ENCODE results near the gene AK8. TPM values are rescaled to one million over a fixed set of nuclear protein-coding genes. Genes with fewer than 3 reads are reported as not detected.
A peak's percentile ranks its signal among the peaks of the same experiment; 100 is the strongest.

AK8 gene
- total RNA-seq, 4 donors from 2014 or later: 1.4 to 3.7 (median 1.8) TPM

DNA sequence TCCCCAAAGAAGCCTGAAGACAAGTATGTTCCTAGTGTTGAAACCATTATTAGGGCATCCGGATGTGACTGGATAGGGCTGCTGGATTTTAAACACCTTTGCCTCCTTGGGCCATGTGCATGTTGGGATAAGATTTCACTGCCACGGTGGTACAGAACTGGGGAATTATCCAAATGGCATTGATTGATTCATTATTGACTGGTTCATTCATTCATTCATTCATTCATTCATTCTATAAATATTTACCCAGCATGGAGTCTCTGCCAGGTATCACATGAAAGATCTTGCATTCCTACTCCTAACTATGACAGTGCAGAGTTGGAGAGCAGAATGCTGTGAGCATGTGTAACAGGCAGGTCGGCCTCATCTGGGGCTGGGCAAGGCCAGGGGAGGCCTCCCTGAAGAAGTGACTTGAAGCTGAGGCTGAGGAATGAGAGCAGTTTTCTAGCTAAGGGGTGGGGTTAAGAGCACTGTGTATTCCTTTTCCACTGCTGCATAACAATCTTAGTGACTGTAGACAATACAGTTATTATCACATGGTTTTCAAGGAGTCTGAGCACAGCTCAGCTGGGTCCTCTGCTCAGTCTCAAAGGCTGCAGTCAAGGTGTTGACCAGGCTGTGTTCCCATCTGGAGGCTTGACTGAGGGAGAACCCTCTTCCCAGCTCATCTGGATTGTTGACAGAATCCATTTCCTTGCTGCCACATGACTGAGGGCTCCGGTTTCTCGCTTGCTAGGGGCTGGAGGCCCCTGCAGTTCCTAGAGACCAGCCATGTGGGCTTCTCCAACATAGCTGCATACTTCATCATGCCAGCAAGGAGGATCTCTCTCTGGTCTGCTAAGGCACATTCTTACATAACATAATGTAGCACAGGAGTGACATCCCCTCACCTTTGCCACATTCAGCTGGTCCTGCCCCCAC, 35.7 kb downstream of the AK8 start:
- no peaks in the 10 kb centered on the region for H3K27me3 ChIP-seq
- DNase-seq (ENCODE audit: low spot score in 2 of 2): no peak
- H3K4me3 ChIP-seq: no peak overlapping the region
- no peak for TF ChIP-seq CTCF (IDR thresholded peaks at IDR 0.05)
- no peak for TF ChIP-seq POLR2A (IDR thresholded peaks at IDR 0.05)
- TF ChIP-seq POLR2AphosphoS5 (IDR thresholded peaks at IDR 0.05): no peak
- TF ChIP-seq EP300 (IDR thresholded peaks at IDR 0.05): no peak
- H3K27ac ChIP-seq: no peak overlapping the region
- no peaks in the 10 kb centered on the region for H3K36me3 ChIP-seq
- H3K9me3 ChIP-seq: no peaks in the 10 kb centered on the region
- H3K4me1 ChIP-seq: no peaks in the 10 kb centered on the region
- WGBS: 83% methylated on average over 4 of the region's 5 CpGs

GRCh38 chr9:132840980-132841379, 37.1 kb downstream of the AK8 start:
- DNase-seq (ENCODE audit: low spot score in 2 of 2): no peak
- H3K27me3 ChIP-seq: no peaks in the 10 kb centered on the region
- WGBS: 86% methylated on average over 13 of the region's 13 CpGs
- no peak overlapping the region for H3K27ac ChIP-seq
- TF ChIP-seq EP300 (IDR thresholded peaks at IDR 0.05) (no peak), POLR2A (IDR thresholded peaks at IDR 0.05) (no peak)
- H3K4me1 ChIP-seq: no peaks in the 10 kb centered on the region
- H3K9me3 ChIP-seq: no peaks in the 10 kb centered on the region
- no peaks in the 10 kb centered on the region for H3K36me3 ChIP-seq
- no peak overlapping the region for H3K4me3 ChIP-seq

- no peaks in the 10 kb centered on the region for H3K36me3 ChIP-seq
- peaks cover 5% of the 10 kb centered on the region for H3K4me1 ChIP-seq
- 96% methylated on average over 4 of the region's 4 CpGs for WGBS
- no peak overlapping the region for H3K27ac ChIP-seq
- H3K9me3 ChIP-seq: no peaks in the 10 kb centered on the region
- DNase-seq (ENCODE audit: low spot score in 2 of 2): peak in 1 of 2 donors; percentile 20
- no peak for TF ChIP-seq POLR2A (IDR thresholded peaks at IDR 0.05)
- H3K27me3 ChIP-seq: no peaks in the 10 kb centered on the region
- H3K4me3 ChIP-seq: no peak overlapping the region
Measured at GRCh38 chr9:132838291-132838690, 39.8 kb downstream of the AK8 start.

DNA sequence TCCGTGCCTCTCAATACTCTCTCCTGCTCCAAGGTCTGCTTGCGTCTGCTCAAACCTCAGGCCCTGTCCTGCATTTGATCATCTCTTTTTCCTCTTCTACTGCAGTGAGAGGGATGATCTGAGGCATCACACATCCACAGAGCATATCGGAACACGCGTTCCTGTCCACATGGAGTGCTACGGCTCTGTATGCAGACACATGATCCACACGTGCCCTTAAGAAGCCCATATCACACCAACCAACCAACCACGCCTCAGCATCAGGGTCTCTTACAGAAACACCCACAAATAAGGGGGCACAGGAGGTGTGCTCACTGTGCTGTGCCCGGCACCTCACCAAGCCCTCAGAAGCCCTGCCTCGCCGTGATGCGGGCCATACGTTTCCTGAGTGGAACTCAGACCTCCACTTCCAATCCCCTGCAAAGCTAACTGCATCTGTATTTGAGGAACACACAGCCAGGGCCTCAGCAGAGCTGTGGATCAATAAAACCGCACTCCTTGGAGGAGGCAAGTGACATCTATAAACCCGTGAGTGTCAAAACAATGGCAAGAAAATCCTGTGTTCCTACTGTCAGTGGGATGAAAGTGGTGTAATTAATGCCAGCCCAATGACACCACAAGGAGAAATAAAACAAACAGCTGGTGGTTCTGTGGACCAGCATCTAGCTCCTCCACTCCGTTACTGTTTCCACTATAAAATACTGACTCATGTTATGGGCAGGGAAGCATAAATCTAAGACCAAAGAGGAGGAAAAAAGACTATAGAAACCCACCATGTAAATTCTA, 40.4 kb downstream of the AK8 start:
- DNase-seq (ENCODE audit: low spot score in 2 of 2): peak in 1 of 2 donors; percentile 57
- TF ChIP-seq EP300 (IDR thresholded peaks at IDR 0.05): no peak
- Histone ChIP-seq H3K4me3 (no peak overlapping the region), H3K27me3 (no peaks in the 10 kb centered on the region), H3K36me3 (no peaks in the 10 kb centered on the region), H3K9me3 (no peaks in the 10 kb centered on the region), H3K27ac (no peak overlapping the region), H3K4me1 (peaks cover 5% of the 10 kb centered on the region)
- 69% methylated on average over 15 of the region's 16 CpGs for WGBS

DNA sequence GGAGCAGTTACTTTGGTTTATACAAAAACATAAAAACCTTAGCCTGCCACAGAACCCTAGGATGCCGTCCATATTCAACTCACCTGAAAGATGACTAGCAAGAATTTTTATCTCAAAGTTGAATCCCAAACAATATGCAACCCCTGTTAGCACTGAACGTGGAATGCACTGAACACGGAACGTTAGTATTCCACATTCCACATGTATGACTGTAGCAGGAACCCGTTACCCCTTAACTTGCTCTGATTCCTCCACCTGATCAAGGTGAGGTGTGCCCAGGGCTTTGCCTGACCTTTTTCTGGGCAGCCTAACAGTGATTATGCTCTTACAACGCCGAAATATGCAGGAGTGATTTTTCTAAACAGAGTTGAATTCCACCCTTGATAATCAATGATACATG, 43.7 kb downstream of the AK8 start:
- no peaks in the 10 kb centered on the region for H3K36me3 ChIP-seq
- no peak for TF ChIP-seq CTCF (IDR thresholded peaks at IDR 0.05)
- TF ChIP-seq POLR2A (IDR thresholded peaks at IDR 0.05): no peak
- TF ChIP-seq POLR2AphosphoS5 (IDR thresholded peaks at IDR 0.05): no peak
- no peak for TF ChIP-seq EP300 (IDR thresholded peaks at IDR 0.05)
- no peak overlapping the region for H3K4me3 ChIP-seq
- peaks cover 5% of the 10 kb centered on the region for H3K4me1 ChIP-seq
- 84% methylated on average over 7 of the region's 7 CpGs for WGBS
- no peak overlapping the region for H3K27ac ChIP-seq
- H3K27me3 ChIP-seq: no peaks in the 10 kb centered on the region
- H3K9me3 ChIP-seq: no peaks in the 10 kb centered on the region
- DNase-seq (ENCODE audit: low spot score in 2 of 2): no peak

DNA sequence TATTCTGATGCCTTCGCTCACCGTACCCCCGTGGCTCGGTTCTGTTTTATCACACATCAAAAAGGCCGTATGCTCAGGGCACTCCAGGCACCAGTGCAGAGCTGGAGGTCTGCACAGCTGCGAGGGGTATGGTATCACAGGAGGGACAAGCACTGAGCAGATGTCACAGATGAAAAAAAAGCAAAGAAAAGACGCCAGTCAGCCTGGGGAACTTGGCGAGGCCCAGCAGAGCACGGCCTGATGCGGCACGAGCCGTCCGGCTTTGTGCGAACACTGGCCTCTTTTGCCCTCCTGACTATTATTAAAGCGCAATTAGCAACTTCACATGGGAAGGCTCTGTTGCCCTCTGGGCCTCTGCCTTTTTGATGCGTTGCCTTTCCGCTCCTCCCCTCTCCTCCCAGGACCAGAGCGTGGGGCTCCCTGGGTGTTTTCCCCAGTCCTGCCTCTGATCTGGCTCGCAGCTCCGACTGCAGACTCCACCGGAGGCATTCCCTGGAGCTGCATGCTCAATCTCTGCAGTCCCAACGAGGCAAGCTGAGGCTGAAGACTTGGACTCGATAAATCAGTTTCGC, 44.4 kb downstream of the AK8 start:
- Histone ChIP-seq H3K9me3 (no peaks in the 10 kb centered on the region), H3K27me3 (no peaks in the 10 kb centered on the region), H3K4me3 (no peak overlapping the region), H3K36me3 (no peaks in the 10 kb centered on the region), H3K27ac (no peak overlapping the region), H3K4me1 (peaks cover 5% of the 10 kb centered on the region)
- DNase-seq (ENCODE audit: low spot score in 2 of 2): no peak
- WGBS: 53% methylated on average over 24 of the region's 24 CpGs
- no peak for TF ChIP-seq POLR2AphosphoS5 (IDR thresholded peaks at IDR 0.05)
- no peak for TF ChIP-seq EP300 (IDR thresholded peaks at IDR 0.05)
- TF ChIP-seq POLR2A (IDR thresholded peaks at IDR 0.05): no peak
- TF ChIP-seq CTCF (IDR thresholded peaks at IDR 0.05): no peak
